ENCODE results near the gene SMAD1.

SMAD1 gene

DNA sequence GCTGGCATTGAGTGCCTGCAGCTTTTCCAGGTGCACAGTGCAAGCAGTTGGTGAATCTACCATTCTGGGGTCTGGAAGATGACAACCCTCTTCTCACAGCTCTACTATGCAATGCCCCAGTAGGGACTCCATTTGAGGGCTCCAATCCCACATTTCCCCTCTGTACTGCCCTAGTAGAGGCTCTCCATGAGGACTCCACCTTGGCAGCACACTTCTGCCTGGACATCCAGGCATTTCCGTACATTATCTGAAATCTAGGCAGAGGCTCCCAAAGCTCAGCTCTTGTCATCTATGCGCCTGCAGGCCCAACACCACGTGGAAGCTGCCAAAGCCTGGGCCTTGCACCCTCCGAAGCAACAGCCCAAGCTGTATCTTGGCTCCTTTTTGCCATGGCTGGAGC lies 8.4 kb upstream of the SMAD1 start:
- WGBS (ENCODE audit: extremely low coverage, insufficient coverage, low lambda C conversion rate): no CpG with 5 or more reads among the region's 4 CpGs
- Histone ChIP-seq H4K8ac (ENCODE audit: low read depth, low read length) (no peak overlapping the region), H3K79me1 (ENCODE audit: low read length) (no peaks in the 10 kb centered on the region), H3K4ac (ENCODE audit: low read depth, low read length) (no peak overlapping the region), H3K18ac (ENCODE audit: low read length) (no peak overlapping the region), H2AK5ac (ENCODE audit: low read length) (no peak overlapping the region), H3K36me3 (ENCODE audit: control insufficient read depth, insufficient read depth, low read length) (no peaks in the 10 kb centered on the region), H3K9ac (ENCODE audit: low read length) (no peak overlapping the region), H3K4me1 (ENCODE audit: control insufficient read depth, low read depth, low read length) (no peaks in the 10 kb centered on the region), H3K79me2 (ENCODE audit: control insufficient read depth, insufficient read depth, low read length) (no peaks in the 10 kb centered on the region), H3K56ac (ENCODE audit: low read length) (no peak overlapping the region), H2BK120ac (ENCODE audit: low read depth, low read length) (no peak overlapping the region), H3K23ac (ENCODE audit: low read length) (no peak overlapping the region), H3K4me2 (ENCODE audit: low read length) (no peak overlapping the region), H2BK15ac (replicated peaks; ENCODE audit: low read depth) (no peak overlapping the region), H2BK5ac (ENCODE audit: low read length) (no peak overlapping the region), H3K4me3 (ENCODE audit: low read length) (no peak overlapping the region), H3K27ac (ENCODE audit: low read depth, low read length) (no peak overlapping the region), H3K27me3 (ENCODE audit: insufficient read depth, low read length, poor library complexity) (no peaks in the 10 kb centered on the region), H4K5ac (ENCODE audit: low read length) (no peak overlapping the region)
- DNase-seq: peak; percentile 26

- no CpG with 5 or more reads among the region's 1 CpG for WGBS (ENCODE audit: extremely low coverage, insufficient coverage, low lambda C conversion rate)
- no peak overlapping the region for H3K27ac ChIP-seq (ENCODE audit: low read depth, low read length)
- H3K56ac ChIP-seq (ENCODE audit: low read length): no peak overlapping the region
- no peak overlapping the region for H2BK5ac ChIP-seq (ENCODE audit: low read length)
- H4K8ac ChIP-seq (ENCODE audit: low read depth, low read length): no peak overlapping the region
- no peaks in the 10 kb centered on the region for H3K27me3 ChIP-seq (ENCODE audit: insufficient read depth, low read length, poor library complexity)
- no peak overlapping the region for H3K9ac ChIP-seq (ENCODE audit: low read length)
- no peaks in the 10 kb centered on the region for H3K4me1 ChIP-seq (ENCODE audit: control insufficient read depth, low read depth, low read length)
- H3K4ac ChIP-seq (ENCODE audit: low read depth, low read length): no peak overlapping the region
- H2BK15ac ChIP-seq (replicated peaks; ENCODE audit: low read depth): no peak overlapping the region
- H4K5ac ChIP-seq (ENCODE audit: low read length): no peak overlapping the region
- no peak overlapping the region for H3K23ac ChIP-seq (ENCODE audit: low read length)
- DNase-seq: no peak
- no peaks in the 10 kb centered on the region for H3K36me3 ChIP-seq (ENCODE audit: control insufficient read depth, insufficient read depth, low read length)
- no peak overlapping the region for H2AK5ac ChIP-seq (ENCODE audit: low read length)
- peaks cover 16% of the 10 kb centered on the region for H3K79me2 ChIP-seq (ENCODE audit: control insufficient read depth, insufficient read depth, low read length)
- H3K4me2 ChIP-seq (ENCODE audit: low read length): no peak overlapping the region
- H3K79me1 ChIP-seq (ENCODE audit: low read length): peaks cover 4% of the 10 kb centered on the region
- H3K18ac ChIP-seq (ENCODE audit: low read length): no peak overlapping the region
- H2BK120ac ChIP-seq (ENCODE audit: low read depth, low read length): no peak overlapping the region
- no peak overlapping the region for H3K4me3 ChIP-seq (ENCODE audit: low read length)
These were observed 1.4 kb upstream of the SMAD1 start for GRCh38 chr4:145480257-145480656.

DNA sequence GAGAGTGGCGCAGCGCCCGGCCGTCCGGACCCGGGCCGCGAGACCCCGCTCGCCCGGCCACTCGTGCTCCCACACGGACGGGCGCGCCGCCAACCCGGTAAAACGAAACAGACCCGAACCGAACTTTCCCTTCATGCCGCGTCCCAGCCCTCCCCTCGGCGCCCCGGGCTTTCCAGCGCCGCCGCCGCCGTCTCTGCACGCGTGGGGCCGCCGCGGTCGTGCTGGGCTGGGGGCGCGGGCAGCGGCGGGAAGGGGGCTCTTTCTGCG lies 222 bp downstream of the SMAD1 start:
- H3K56ac ChIP-seq (ENCODE audit: low read length): peak overlapping the region; percentile 86
- peaks cover 22% of the 10 kb centered on the region for H3K79me2 ChIP-seq (ENCODE audit: control insufficient read depth, insufficient read depth, low read length)
- no peak overlapping the region for H3K23ac ChIP-seq (ENCODE audit: low read length)
- H3K27ac ChIP-seq (ENCODE audit: low read depth, low read length): peak overlapping the region; percentile 88
- peak overlapping the region; percentile 67 for H3K4me3 ChIP-seq (ENCODE audit: low read length)
- no peak overlapping the region for H4K8ac ChIP-seq (ENCODE audit: low read depth, low read length)
- no peaks in the 10 kb centered on the region for H3K27me3 ChIP-seq (ENCODE audit: insufficient read depth, low read length, poor library complexity)
- H2BK5ac ChIP-seq (ENCODE audit: low read length): no peak overlapping the region
- no peak overlapping the region for H3K4me2 ChIP-seq (ENCODE audit: low read length)
- no CpG with 5 or more reads among the region's 42 CpGs for WGBS (ENCODE audit: extremely low coverage, insufficient coverage, low lambda C conversion rate)
- H3K9ac ChIP-seq (ENCODE audit: low read length): peak overlapping the region; percentile 93
- H2BK120ac ChIP-seq (ENCODE audit: low read depth, low read length): peak overlapping the region; percentile 7
- peak overlapping the region; percentile 99 for H3K18ac ChIP-seq (ENCODE audit: low read length)
- H2BK15ac ChIP-seq (replicated peaks; ENCODE audit: low read depth): no peak overlapping the region
- DNase-seq: no peak
- H2AK5ac ChIP-seq (ENCODE audit: low read length): no peak overlapping the region
- H3K36me3 ChIP-seq (ENCODE audit: control insufficient read depth, insufficient read depth, low read length): no peaks in the 10 kb centered on the region
- H4K5ac ChIP-seq (ENCODE audit: low read length): no peak overlapping the region
- H3K4me1 ChIP-seq (ENCODE audit: control insufficient read depth, low read depth, low read length): no peaks in the 10 kb centered on the region
- peaks cover 6% of the 10 kb centered on the region for H3K79me1 ChIP-seq (ENCODE audit: low read length)
- H3K4ac ChIP-seq (ENCODE audit: low read depth, low read length): peak overlapping the region; percentile 94

GRCh38 chr4:145482209-145483037 lies 770 bp downstream of the SMAD1 start:
- Histone ChIP-seq H3K79me2 (ENCODE audit: control insufficient read depth, insufficient read depth, low read length) (peaks cover 22% of the 10 kb centered on the region), H3K79me1 (ENCODE audit: low read length) (peaks cover 6% of the 10 kb centered on the region)
- WGBS (ENCODE audit: extremely low coverage, insufficient coverage, low lambda C conversion rate): no CpG with 5 or more reads among the region's 73 CpGs

GRCh38 chr4:145483514-145483913 lies 1.9 kb downstream of the SMAD1 start:
- Histone ChIP-seq H3K79me2 (ENCODE audit: control insufficient read depth, insufficient read depth, low read length) (peaks cover 25% of the 10 kb centered on the region), H3K18ac (ENCODE audit: low read length) (peak overlapping the region; percentile 30), H3K27ac (ENCODE audit: low read depth, low read length) (no peak overlapping the region)

More at GRCh38 chr4:145482209-145483037, 770 bp downstream of the SMAD1 start:
- Histone ChIP-seq H3K27ac (ENCODE audit: low read depth, low read length) (peak overlapping the region; percentile 88), H3K36me3 (ENCODE audit: control insufficient read depth, insufficient read depth, low read length) (no peaks in the 10 kb centered on the region), H2BK15ac (replicated peaks; ENCODE audit: low read depth) (no peak overlapping the region), H3K4me2 (ENCODE audit: low read length) (peak overlapping the region; percentile 54), H3K4ac (ENCODE audit: low read depth, low read length) (peak overlapping the region; percentile 94), H4K8ac (ENCODE audit: low read depth, low read length) (no peak overlapping the region), H2BK120ac (ENCODE audit: low read depth, low read length) (peak overlapping the region; percentile 7), H3K4me3 (ENCODE audit: low read length) (peak overlapping the region; percentile 67), H3K56ac (ENCODE audit: low read length) (peak overlapping the region; percentile 86), H4K5ac (ENCODE audit: low read length) (no peak overlapping the region), H3K9ac (ENCODE audit: low read length) (peak overlapping the region; percentile 93), H2BK5ac (ENCODE audit: low read length) (peak overlapping the region; percentile 62), H3K4me1 (ENCODE audit: control insufficient read depth, low read depth, low read length) (no peaks in the 10 kb centered on the region), H2AK5ac (ENCODE audit: low read length) (no peak overlapping the region), H3K27me3 (ENCODE audit: insufficient read depth, low read length, poor library complexity) (no peaks in the 10 kb centered on the region), H3K23ac (ENCODE audit: low read length) (peak overlapping the region; percentile 6), H3K18ac (ENCODE audit: low read length) (peak overlapping the region; percentile 99)
- DNase-seq: peak; percentile 90

More at GRCh38 chr4:145483514-145483913, 1.9 kb downstream of the SMAD1 start:
- no peaks in the 10 kb centered on the region for H3K4me1 ChIP-seq (ENCODE audit: control insufficient read depth, low read depth, low read length)
- peaks cover 6% of the 10 kb centered on the region for H3K79me1 ChIP-seq (ENCODE audit: low read length)
- no peak overlapping the region for H3K4me3 ChIP-seq (ENCODE audit: low read length)
- H4K8ac ChIP-seq (ENCODE audit: low read depth, low read length): no peak overlapping the region
- peak overlapping the region; percentile 86 for H3K56ac ChIP-seq (ENCODE audit: low read length)
- no peak overlapping the region for H3K23ac ChIP-seq (ENCODE audit: low read length)
- H3K36me3 ChIP-seq (ENCODE audit: control insufficient read depth, insufficient read depth, low read length): no peaks in the 10 kb centered on the region
- no peak for DNase-seq
- H3K4ac ChIP-seq (ENCODE audit: low read depth, low read length): no peak overlapping the region
- H2BK15ac ChIP-seq (replicated peaks; ENCODE audit: low read depth): peak overlapping the region; percentile 85
- H2AK5ac ChIP-seq (ENCODE audit: low read length): no peak overlapping the region
- H3K27me3 ChIP-seq (ENCODE audit: insufficient read depth, low read length, poor library complexity): no peaks in the 10 kb centered on the region
- H2BK5ac ChIP-seq (ENCODE audit: low read length): no peak overlapping the region
- peak overlapping the region; percentile 93 for H3K9ac ChIP-seq (ENCODE audit: low read length)
- H2BK120ac ChIP-seq (ENCODE audit: low read depth, low read length): no peak overlapping the region
- WGBS (ENCODE audit: extremely low coverage, insufficient coverage, low lambda C conversion rate): no CpG with 5 or more reads among the region's 3 CpGs
- H3K4me2 ChIP-seq (ENCODE audit: low read length): peak overlapping the region; percentile 54
- H4K5ac ChIP-seq (ENCODE audit: low read length): no peak overlapping the region
